SU-DHL-6 (cell line): ENCODE data around the gene TLL2.

Experiments used
- H2AFZ ChIP-seq: fragments of 200-600 bp; sonication (generic); 2 replicates; pipeline ENCODE4 v1.6.1; 2014; ENCODE audit warnings: low read depth, mild to moderate bottlenecking, moderate library complexity, mixed read lengths, antibody characterized with exemption, low read length; ENCODE audit not compliant: severe bottlenecking
- H3F3A ChIP-seq: fragments of 200-600 bp; shearing (Covaris generic); 2 replicates; pipeline ENCODE4 v1.6.0; 2016; ENCODE audit warnings: antibody characterized with exemption, mild to moderate bottlenecking; ENCODE audit not compliant: insufficient read depth
- H3K27ac ChIP-seq: fragments of 200-600 bp; sonication (generic); 2 replicates; pipeline ENCODE4 v1.5.1; 2016; ENCODE audit warnings: low read depth, mild to moderate bottlenecking, low read length, moderate library complexity, mixed read lengths
- H3K27me3 ChIP-seq: fragments of 200-600 bp; sonication (generic), shearing (Covaris generic); 2 replicates; pipeline ENCODE4 v1.6.0; 2014; ENCODE audit warnings: mild to moderate bottlenecking, low read length
- H3K36me3 ChIP-seq: fragments of 200-600 bp; sonication (generic); 2 replicates; pipeline ENCODE4 v1.6.1; 2014; ENCODE audit warnings: mild to moderate bottlenecking, low read length, mixed read lengths
- H3K4me2 ChIP-seq: fragments of 300-600, 200-600 bp; shearing (Covaris generic), sonication (generic); 2 replicates; pipeline ENCODE4 v1.6.0; 2014; ENCODE audit warnings: low read length, low read depth, mild to moderate bottlenecking; ENCODE audit not compliant: poor library complexity, severe bottlenecking
- H3K4me3 ChIP-seq: fragments of 200-600 bp; sonication (generic); 2 replicates; pipeline ENCODE4 v1.5.1; 2014; ENCODE audit warnings: antibody characterized with exemption, low read length, mild to moderate bottlenecking, mixed read lengths; ENCODE audit not compliant: insufficient read depth, poor library complexity, severe bottlenecking
- H3K79me2 ChIP-seq: fragments of 200-600 bp; sonication (generic); 2 replicates; pipeline ENCODE4 v1.6.1; 2014; ENCODE audit warnings: mild to moderate bottlenecking, low read length, moderate library complexity; ENCODE audit not compliant: insufficient read depth
- H3K9ac ChIP-seq: fragments of 200-600 bp; sonication (generic); 2 replicates; pipeline ENCODE4 v1.7.0; 2014; ENCODE audit warnings: mild to moderate bottlenecking, low read length
- H3K9me2 ChIP-seq: fragments of 200-600 bp; sonication (generic); replicated peaks from 2 replicates; pipeline ENCODE4 v1.6.1; 2014; ENCODE audit warnings: low read length; ENCODE audit not compliant: insufficient read depth
- H3K9me3 ChIP-seq: fragments of 200-600 bp; sonication (generic); 2 replicates; pipeline ENCODE4 v1.6.1; 2014; ENCODE audit warnings: low read length, mixed read lengths; ENCODE audit not compliant: insufficient read depth
- H4K20me1 ChIP-seq: fragments of 200-600 bp; sonication (generic); 2 replicates; pipeline ENCODE4 v1.6.1; 2014; ENCODE audit warnings: low read depth, mild to moderate bottlenecking, antibody characterized with exemption, low read length, moderate library complexity, mixed read lengths
- EZH2phosphoT487 ChIP-seq: fragments of 200-600 bp; sonication (generic), shearing (Covaris generic); conservative IDR thresholded peaks from 2 replicates; pipeline ENCODE4 v1.6.1; 2018; ENCODE audit warnings: mild to moderate bottlenecking, antibody characterized with exemption, low read length, moderate library complexity, mixed read lengths
- TF ChIP-seq, protein P1 (sequence below): fragments of 200-600 bp; sonication (generic); IDR thresholded peaks from one replicate; pipeline ENCODE4 v1.5.1; 2017; ENCODE audit warnings: antibody characterized with exemption, mild to moderate bottlenecking, low read length, moderate library complexity; ENCODE audit not compliant: insufficient read depth, poor library complexity, severe bottlenecking

The TLL2 gene

DNA sequence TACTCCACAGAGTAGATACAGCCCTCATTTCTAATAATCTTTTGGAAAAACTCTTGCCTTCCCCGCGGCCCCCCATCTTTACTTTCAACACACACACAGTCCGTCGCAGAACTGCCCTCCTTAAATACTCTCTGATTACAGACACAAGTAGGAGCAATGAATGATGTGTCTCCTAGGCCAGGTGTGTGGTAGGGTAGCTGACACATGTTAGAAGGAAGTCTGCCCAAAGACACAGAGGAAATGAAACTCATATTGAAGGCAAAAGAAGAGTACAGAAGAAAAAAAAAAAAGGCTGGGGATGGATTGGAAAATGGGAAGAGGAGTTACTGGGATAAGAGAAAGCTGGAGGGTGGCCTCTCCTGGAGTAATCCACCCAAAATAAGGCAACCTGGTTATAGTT is 169.5 kb downstream of the TLL2 start:
- Histone ChIP-seq H3K9ac (no peak overlapping the region), H3K4me2 (no peak overlapping the region), H3K79me2 (no peaks in the 10 kb centered on the region), H3K27me3 (no peaks in the 10 kb centered on the region), H2AFZ (no peak overlapping the region), H3F3A (no peaks in the 10 kb centered on the region), H3K9me3 (no peaks in the 10 kb centered on the region), H3K9me2 (no peaks in the 10 kb centered on the region), H3K4me3 (no peak overlapping the region), H4K20me1 (no peaks in the 10 kb centered on the region), H3K27ac (no peak overlapping the region), H3K36me3 (no peaks in the 10 kb centered on the region)
- no peak for TF ChIP-seq EZH2phosphoT487
- TF ChIP-seq, protein P1, sequence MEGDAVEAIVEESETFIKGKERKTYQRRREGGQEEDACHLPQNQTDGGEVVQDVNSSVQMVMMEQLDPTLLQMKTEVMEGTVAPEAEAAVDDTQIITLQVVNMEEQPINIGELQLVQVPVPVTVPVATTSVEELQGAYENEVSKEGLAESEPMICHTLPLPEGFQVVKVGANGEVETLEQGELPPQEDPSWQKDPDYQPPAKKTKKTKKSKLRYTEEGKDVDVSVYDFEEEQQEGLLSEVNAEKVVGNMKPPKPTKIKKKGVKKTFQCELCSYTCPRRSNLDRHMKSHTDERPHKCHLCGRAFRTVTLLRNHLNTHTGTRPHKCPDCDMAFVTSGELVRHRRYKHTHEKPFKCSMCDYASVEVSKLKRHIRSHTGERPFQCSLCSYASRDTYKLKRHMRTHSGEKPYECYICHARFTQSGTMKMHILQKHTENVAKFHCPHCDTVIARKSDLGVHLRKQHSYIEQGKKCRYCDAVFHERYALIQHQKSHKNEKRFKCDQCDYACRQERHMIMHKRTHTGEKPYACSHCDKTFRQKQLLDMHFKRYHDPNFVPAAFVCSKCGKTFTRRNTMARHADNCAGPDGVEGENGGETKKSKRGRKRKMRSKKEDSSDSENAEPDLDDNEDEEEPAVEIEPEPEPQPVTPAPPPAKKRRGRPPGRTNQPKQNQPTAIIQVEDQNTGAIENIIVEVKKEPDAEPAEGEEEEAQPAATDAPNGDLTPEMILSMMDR: no peak

DNA sequence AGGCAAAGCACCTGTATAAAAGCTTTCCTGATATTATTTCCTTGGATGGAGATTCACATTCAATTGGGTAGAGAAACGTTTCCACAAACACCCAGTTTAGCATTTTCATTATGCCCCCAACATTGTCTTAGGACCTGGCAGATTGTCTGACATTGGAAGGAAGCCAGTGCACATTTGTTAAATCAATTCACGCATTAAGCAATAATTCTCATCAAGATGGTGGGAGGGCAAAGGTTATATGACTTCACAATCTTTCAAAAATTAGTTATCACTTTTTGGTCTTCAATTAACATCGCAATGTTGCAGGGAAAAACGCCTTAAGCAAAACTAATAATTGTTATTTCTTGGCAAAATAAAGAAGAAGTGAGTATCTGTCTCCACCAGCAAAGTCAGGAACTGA is 171.3 kb downstream of the TLL2 start:
- no peak overlapping the region for H3K4me3 ChIP-seq
- no peaks in the 10 kb centered on the region for H4K20me1 ChIP-seq
- TF ChIP-seq, protein P1: no peak
- no peak for TF ChIP-seq EZH2phosphoT487
- H3K9me3 ChIP-seq: no peaks in the 10 kb centered on the region
- no peak overlapping the region for H2AFZ ChIP-seq
- H3K4me2 ChIP-seq: no peak overlapping the region
- no peak overlapping the region for H3K9ac ChIP-seq
- no peak overlapping the region for H3K27ac ChIP-seq
- no peaks in the 10 kb centered on the region for H3K9me2 ChIP-seq
- H3K36me3 ChIP-seq: no peaks in the 10 kb centered on the region
- no peaks in the 10 kb centered on the region for H3F3A ChIP-seq
- H3K79me2 ChIP-seq: no peaks in the 10 kb centered on the region
- no peaks in the 10 kb centered on the region for H3K27me3 ChIP-seq

DNA sequence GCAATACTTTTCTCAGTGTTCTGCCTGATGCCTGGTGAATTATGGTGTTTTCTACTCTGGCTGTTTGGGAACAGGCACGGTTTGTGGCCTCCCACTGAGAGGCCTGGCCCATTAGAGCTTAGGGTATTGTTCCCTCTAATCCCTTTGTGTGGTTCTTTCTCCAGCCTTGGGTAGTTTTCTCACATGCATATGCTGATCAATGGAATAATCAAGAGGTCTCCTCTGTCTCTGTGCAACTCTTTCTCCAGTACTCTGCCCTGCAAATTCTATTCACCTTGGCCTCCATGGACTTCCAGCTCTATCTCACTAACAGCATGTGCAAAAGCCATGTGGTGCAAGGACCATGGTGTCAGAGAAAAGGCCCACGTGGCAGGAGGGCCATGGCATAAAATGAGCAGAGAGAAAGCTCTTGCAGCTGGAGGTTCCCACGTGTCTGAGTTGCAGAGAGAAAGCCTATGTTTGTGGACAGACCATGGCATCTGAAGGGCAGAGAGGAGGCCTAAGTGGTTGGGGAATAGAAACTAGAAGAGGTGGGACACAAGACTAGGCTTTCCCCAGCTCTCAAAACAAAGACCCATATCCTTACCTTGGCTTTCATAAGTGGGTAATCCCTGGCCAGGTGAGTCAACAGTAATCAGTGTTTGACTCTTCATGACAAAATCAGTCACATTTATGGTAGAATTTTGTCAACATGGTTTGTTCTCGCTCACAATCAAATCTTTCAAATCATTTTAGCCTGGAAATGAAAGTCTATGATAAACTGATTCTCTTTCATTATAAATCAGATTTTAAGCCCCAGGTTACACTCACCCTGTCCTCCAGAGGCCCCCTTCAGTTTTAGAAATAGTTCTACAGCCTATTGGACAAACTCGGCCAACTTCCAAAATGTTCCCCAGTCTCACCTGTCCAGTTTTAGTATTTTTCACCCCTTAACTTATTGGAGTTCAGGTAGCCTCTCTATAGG is 172.2 kb downstream of the TLL2 start:
- Histone ChIP-seq H3K27ac (no peak overlapping the region), H3F3A (no peaks in the 10 kb centered on the region), H2AFZ (no peak overlapping the region), H3K9ac (no peak overlapping the region), H3K4me2 (no peak overlapping the region), H3K9me3 (no peaks in the 10 kb centered on the region), H3K9me2 (no peaks in the 10 kb centered on the region), H3K4me3 (no peak overlapping the region), H3K36me3 (no peaks in the 10 kb centered on the region), H3K79me2 (no peaks in the 10 kb centered on the region), H4K20me1 (no peaks in the 10 kb centered on the region), H3K27me3 (no peaks in the 10 kb centered on the region)
- no peak for TF ChIP-seq EZH2phosphoT487
- TF ChIP-seq, protein P1: no peak
